ENCODE results near the gene KLHL24.
"Not testable (repeated sequence)": the region's sequence is repeated elsewhere in the genome, so short reads cannot be mapped to it uniquely, and the experiment has no call there.

The KLHL24 gene

GRCh38 chr3:183635107-183635430 lies 354 bp upstream of the KLHL24 start:
- DNase-seq = no peak

DNA sequence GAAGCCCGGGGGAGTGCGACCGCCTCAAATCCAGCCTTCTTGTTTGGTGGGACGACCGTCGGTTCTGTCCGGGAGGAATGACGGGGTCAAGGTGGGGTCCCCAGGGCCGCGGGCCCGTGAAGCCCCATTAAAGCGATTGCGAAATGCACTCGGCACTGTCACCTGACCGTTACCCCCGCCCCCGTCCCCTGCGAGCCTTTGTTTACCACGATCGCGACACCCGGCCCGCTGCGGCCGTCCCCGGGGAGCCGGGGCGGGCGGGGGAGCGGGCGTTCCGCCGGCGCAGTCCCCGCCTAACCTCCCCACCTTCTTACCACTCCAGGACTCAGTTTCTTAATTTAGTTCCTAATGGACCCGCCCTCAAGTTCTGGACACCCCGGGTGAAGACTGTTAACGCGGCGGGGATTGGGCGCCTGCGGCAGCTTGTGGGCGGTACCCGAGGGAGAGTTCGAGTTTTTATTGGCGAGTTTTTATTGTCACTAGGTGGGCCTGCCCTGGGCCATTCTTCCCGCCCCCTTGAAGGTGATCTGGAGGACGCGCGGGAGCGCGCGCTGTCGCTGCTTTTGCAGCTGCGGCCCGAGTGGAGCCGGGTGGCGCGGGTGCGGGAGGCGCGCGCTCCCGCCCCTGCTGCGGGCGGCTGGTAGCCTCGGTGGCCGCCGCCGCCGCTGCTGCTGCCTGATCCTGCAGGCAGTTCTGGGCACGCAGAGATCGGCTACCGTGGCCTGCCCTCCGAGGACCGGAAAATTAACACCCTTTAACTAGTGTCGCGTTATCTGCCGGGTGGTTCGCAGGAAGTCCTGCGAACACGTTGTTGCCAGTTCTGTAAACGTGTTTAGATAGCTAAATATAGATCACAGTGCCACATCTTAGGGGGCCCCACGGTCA lies 1.0 kb downstream of the KLHL24 start:
- peak; percentile 94 for DNase-seq

DNA sequence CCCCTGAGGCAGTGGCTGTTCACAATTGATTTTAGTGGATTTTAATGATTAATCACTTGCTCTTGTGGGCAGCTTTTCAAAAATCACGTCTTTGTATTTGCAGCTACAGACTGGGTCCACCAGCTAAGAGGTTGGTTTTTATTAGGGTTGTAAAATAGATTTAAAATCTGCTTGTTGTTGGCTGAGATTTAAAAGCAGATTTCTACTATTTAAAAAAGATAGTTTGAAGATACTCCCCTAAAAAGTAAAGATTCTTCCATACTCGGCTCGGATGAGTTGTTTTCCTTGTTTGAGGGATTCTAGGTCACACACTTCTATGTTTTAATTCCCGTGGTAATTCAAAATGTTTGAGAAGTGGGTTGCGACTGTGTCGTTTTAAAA lies 1.7 kb downstream of the KLHL24 start:
- no peak for DNase-seq

- DNase-seq = not testable (repeated sequence)
These were observed 2.2 kb downstream of the KLHL24 start for GRCh38 chr3:183637633-183638032.

GRCh38 chr3:183638101-183638852 lies 2.9 kb downstream of the KLHL24 start:
- no peak for DNase-seq

DNA sequence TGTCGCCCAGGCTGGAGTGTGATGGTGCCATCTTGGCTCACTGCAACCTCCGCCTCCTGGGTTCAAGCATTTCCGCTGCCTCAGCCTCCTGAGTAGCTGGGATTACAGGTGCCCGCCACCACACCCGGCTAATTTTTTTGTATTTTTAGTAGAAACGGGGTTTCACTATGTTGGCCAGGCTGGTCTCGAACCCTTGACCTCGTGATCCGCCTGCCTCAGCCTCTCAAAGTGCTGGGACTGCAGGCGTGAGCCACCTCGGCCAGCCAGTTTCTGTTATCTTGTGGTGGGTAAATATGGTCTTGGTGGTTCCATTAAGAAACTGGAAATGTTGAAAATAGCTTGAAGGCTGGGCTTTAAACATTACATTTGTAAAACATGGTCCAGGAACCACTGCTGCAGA lies 5.2 kb downstream of the KLHL24 start:
- DNase-seq = not testable (repeated sequence)

- DNase-seq = no peak
These were observed 6.5 kb downstream of the KLHL24 start for GRCh38 chr3:183641882-183642281.

DNA sequence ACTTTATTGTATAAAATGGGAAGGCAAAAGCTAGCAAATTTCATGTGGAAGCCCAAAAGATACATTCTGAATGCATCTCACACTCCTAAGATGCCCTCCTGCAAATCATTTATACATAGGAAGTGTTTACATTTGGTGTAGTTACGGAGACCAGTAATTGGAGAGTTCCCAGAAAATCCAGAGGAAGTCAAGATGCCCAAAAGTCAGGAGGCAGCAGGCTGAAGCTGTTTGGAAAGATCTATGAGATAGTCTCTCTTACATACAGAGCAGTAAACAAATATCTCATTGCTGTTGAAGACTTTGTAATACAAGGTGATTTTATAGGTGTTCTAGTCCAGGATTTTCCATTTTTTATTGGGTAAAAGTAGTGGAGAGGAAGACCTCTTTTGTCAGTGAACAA lies 8.8 kb downstream of the KLHL24 start:
- DNase-seq = no peak

GRCh38 chr3:183645254-183645653 lies 9.8 kb downstream of the KLHL24 start:
- no peak for DNase-seq

- no peak for DNase-seq
These were observed 15.1 kb downstream of the KLHL24 start for GRCh38 chr3:183650554-183650953.

- DNase-seq = peak; percentile 20
These were observed 18.0 kb downstream of the KLHL24 start for GRCh38 chr3:183653209-183654064.

GRCh38 chr3:183654727-183655126 lies 19.3 kb downstream of the KLHL24 start:
- DNase-seq = no peak

GRCh38 chr3:183662099-183662498 lies 26.7 kb downstream of the KLHL24 start:
- DNase-seq = no peak

DNA sequence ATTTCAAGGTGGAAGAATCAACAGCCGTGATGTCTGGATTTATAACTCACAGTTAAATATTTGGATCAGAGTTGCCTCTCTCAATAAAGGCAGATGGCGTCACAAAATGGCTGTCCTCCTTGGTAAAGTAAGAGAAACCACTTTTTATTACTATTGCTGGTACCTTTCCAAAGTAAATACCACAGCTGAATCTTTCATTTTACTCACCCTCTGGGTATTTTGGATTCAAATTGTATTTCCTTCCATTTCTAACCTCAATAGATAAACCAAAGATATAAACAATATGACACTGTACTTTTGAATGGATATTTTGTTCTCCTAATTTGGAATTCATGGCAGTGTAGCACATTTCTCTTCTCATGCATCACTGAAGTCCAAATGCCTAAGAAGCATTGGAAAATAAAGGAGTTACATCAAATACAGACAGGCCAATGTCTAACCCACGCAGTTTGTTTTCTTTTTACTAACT lies 29.5 kb downstream of the KLHL24 start:
- DNase-seq = no peak

GRCh38 chr3:183680061-183680460 lies 44.6 kb downstream of the KLHL24 start:
- DNase-seq = no peak

GRCh38 chr3:183687705-183688104 lies 52.3 kb downstream of the KLHL24 start:
- DNase-seq = no peak

GRCh38 chr3:183688874-183689273 lies 53.5 kb downstream of the KLHL24 start:
- DNase-seq = no peak

GRCh38 chr3:183689621-183690020 lies 54.2 kb downstream of the KLHL24 start:
- DNase-seq = not testable (repeated sequence)

GRCh38 chr3:183690402-183690995 lies 55.1 kb downstream of the KLHL24 start:
- no peak for DNase-seq

GRCh38 chr3:183692436-183692835 lies 57.0 kb downstream of the KLHL24 start:
- DNase-seq = no peak

DNA sequence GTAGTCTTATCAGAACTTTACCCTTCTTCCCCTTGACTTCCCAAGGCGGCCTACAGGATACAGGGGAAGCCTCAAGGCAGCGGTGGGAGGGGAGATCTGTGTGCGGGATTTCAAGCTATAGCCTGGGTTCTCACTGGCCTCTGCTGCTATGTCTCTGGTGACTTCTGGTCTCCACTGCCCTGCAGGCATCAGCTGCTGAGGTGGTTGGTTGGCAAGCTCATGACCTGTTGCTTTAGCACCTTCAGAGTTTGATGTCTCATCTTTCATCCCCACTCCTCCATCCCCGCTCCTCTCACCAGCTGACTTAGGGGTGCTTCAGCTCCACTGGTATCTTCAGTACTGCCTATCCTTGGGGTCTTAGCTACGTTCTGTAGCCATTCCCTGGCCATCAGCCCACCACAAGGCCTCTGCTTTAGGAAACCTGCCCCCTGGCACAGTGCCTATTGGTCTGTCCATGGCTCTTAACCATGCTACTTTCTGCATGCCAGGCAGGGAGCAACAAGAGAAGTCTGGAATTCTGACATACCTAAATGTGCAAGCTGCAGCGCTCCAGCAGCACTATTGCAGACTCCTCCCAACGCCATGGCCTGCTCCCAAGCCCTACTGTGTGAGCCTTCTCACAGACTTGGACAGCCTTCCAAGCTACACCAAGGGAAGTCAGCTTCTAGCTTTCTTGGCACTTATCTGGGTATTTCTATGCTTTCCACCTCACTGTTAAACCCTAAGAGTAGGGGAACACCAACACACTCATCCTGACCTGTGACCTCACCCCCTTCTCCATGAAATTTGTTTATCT lies 60.3 kb downstream of the KLHL24 start:
- DNase-seq = no peak

DNA sequence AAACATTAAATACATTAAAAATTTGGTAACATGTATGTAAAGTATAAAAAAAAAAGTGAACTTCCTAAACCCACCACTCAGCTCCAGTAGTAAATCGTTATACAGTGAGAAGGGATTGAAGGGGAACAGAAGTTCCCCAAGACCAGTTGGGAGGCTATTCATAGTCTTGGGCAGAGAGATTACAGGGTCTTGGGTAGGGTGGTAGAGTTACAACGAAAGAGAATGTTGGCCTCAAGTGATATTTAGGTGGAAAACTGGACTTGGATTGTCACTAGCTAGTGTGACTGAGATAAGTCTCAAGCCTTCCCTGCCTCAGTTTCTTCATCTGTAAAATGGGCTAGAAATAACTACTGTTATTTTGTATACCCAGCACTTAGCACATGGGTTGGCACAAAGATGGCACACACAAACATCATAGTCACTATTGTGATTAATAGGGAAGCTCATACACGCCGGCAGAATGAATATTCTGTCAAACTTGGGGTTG lies 61.7 kb downstream of the KLHL24 start:
- DNase-seq = no peak
